Hepatocyte (in vitro differentiated cells): ENCODE results near the gene HPCAL4.

Source experiments
- CTCF ChIP-seq: fragments of 200-600 bp; sonication (generic); IDR thresholded peaks from 2 replicates; pipeline ENCODE4 v1.5.1; 2016; ENCODE audit warnings: antibody characterized with exemption, mild to moderate bottlenecking; ENCODE audit not compliant: poor library complexity
- EZH2 ChIP-seq: fragments of 200-600 bp; sonication (generic); IDR thresholded peaks from 2 replicates; pipeline ENCODE4 v1.6.1; 2016; ENCODE audit warnings: antibody characterized with exemption, mild to moderate bottlenecking, borderline replicate concordance
- EZH2phosphoT487 ChIP-seq: fragments of 200-600 bp; sonication (generic); IDR thresholded peaks from one replicate; pipeline ENCODE4 v1.6.1; 2018; ENCODE audit warnings: antibody characterized with exemption, mild to moderate bottlenecking, low read depth, moderate library complexity; ENCODE audit not compliant: unreplicated experiment, severe bottlenecking

GRCh38 chr1:39680751-39681150, 10.5 kb downstream of the HPCAL4 start:
- TF ChIP-seq EZH2 (no peak), CTCF (no peak), EZH2phosphoT487 (no peak)
